ENCODE data around the gene FAM161B.

FAM161B gene

GRCh38 chr14:73961192-73961591 lies 11.3 kb upstream of the FAM161B start:
- no peak for TF ChIP-seq CTCF (IDR thresholded peaks at IDR 0.05; ENCODE audit: insufficient read depth, missing control alignments)
- DNase-seq (ENCODE audit: insufficient read length, low spot score), result no peak
- no peak for FAIRE-seq

- DNase-seq (ENCODE audit: insufficient read length, low spot score) (no peak), FAIRE-seq (no peak)
- no peak for TF ChIP-seq CTCF (IDR thresholded peaks at IDR 0.05; ENCODE audit: insufficient read depth, missing control alignments)
Observed at GRCh38 chr14:73958591-73958990, 8.7 kb upstream of the FAM161B start.

- DNase-seq (ENCODE audit: insufficient read length, low spot score) (no peak), FAIRE-seq (no peak)
- TF ChIP-seq CTCF (IDR thresholded peaks at IDR 0.05; ENCODE audit: insufficient read depth, missing control alignments), result no peak
Observed at GRCh38 chr14:73955674-73956073, 5.8 kb upstream of the FAM161B start.

- DNase-seq (ENCODE audit: insufficient read length, low spot score) (no peak), FAIRE-seq (no peak)
- no peak for TF ChIP-seq CTCF (IDR thresholded peaks at IDR 0.05; ENCODE audit: insufficient read depth, missing control alignments)
Observed at GRCh38 chr14:73953731-73954130, 3.8 kb upstream of the FAM161B start.

GRCh38 chr14:73945159-73945670 lies 4.7 kb downstream of the FAM161B start:
- FAIRE-seq (no peak), DNase-seq (ENCODE audit: insufficient read length, low spot score) (no peak)
- no peak for TF ChIP-seq CTCF (IDR thresholded peaks at IDR 0.05; ENCODE audit: insufficient read depth, missing control alignments)

GRCh38 chr14:73944432-73945158 lies 5.3 kb downstream of the FAM161B start:
- FAIRE-seq, result no peak
- no peak for TF ChIP-seq CTCF (IDR thresholded peaks at IDR 0.05; ENCODE audit: insufficient read depth, missing control alignments)

GRCh38 chr14:73943083-73943482 lies 6.8 kb downstream of the FAM161B start:
- DNase-seq (ENCODE audit: insufficient read length, low spot score), result no peak
- TF ChIP-seq CTCF (IDR thresholded peaks at IDR 0.05; ENCODE audit: insufficient read depth, missing control alignments), result no peak
- FAIRE-seq, result no peak

More at GRCh38 chr14:73944432-73945158, 5.3 kb downstream of the FAM161B start:
- no peak for DNase-seq (ENCODE audit: insufficient read length, low spot score)

Data from D721Med (cell line).